Measurements from ENCODE around the gene CTBP2. TPM values are rescaled to one million over a fixed set of nuclear protein-coding genes. Genes with fewer than 3 reads are reported as not detected.

CTBP2 gene
- total RNA-seq, 4 donors from 2014 or later: 92.4 to 136 (median 125) TPM

DNA sequence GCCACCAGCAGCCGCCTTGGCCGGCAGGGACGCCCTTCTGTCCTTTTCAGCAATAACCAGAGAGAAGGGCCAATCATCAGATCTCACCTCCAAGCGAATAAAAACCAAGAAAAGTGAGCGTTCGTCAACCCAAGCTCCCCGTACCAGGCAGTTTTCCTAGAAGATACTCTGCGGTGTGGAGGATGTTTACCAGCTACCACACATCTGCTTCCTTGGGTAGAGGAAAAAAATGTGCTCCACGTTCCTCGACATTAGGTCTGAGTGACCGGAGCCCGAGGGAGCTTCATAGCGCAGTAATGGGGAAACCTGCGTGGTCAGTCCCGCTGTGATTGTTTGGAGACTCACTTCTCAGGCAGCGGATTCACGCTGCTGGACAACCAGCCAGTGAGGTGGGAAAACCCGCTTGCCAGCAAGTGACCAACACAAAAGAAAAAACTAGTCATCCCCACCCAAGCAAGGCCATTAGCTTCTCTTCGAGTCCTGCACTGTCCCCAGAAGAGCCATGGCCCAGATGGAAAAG lies 145.5 kb downstream of the CTBP2 start:
- intact Hi-C loops (cut with DNase I): no loop called here
- DNase-seq: peak; percentile 52 to 54
- no peaks in the 10 kb centered on the region for H3K27me3 ChIP-seq
- H3K4me1 ChIP-seq: peaks cover 53 to 70% of the 10 kb centered on the region in 2 donors
- no peak for TF ChIP-seq CTCF (IDR thresholded peaks at IDR 0.05)
- no peak for TF ChIP-seq POLR2A (IDR thresholded peaks at IDR 0.05)
- peak overlapping the region; percentile 70 to 84 (median 71) for H3K27ac ChIP-seq
- H3K9me3 ChIP-seq: no peaks in the 10 kb centered on the region
- 43 to 61% methylated on average over 16 to 19 of the region's 19 CpGs for WGBS, 2 donors
- no peak overlapping the region for H3K4me3 ChIP-seq (replicated peaks in 1 of 3)
- H3K36me3 ChIP-seq: no peaks in the 10 kb centered on the region

GRCh38 chr10:125014086-125014830 lies 146.1 kb downstream of the CTBP2 start:
- Histone ChIP-seq H3K9me3 (no peaks in the 10 kb centered on the region), H3K27me3 (no peaks in the 10 kb centered on the region), H3K4me3 (replicated peaks in 1 of 3) (no peak overlapping the region), H3K27ac (peak overlapping the region; percentile 70 to 84 (median 71)), H3K36me3 (no peaks in the 10 kb centered on the region), H3K4me1 (peaks cover 53 to 69% of the 10 kb centered on the region in 2 donors)
- intact Hi-C loops (cut with DNase I): no loop called here
- WGBS, 2 donors: 39 to 55% methylated on average over 17 to 20 of the region's 20 CpGs
- DNase-seq: peak; percentile 98
- TF ChIP-seq CTCF (IDR thresholded peaks at IDR 0.05) (no peak), POLR2A (IDR thresholded peaks at IDR 0.05) (no peak)

DNA sequence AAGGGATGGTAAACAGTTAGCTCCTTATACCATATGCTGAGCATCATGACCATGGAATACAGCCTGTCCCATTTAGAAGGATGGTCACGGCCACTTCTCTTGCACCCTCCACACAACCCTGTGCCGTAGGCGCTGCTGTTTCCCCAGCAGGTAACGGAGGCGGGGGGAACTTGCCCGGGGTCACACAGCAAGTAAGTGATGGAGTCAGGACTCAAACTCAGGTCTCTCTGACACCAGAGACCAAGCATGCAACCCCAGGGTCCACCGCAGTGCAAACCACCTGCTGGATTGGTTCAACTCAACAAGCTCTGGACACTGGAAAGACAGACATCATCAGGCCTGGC lies 146.9 kb downstream of the CTBP2 start:
- intact Hi-C loops (cut with DNase I): no loop called here
- H3K4me3 ChIP-seq (replicated peaks in 1 of 3): no peak overlapping the region
- DNase-seq: no peak
- no peaks in the 10 kb centered on the region for H3K36me3 ChIP-seq
- H3K27me3 ChIP-seq: no peaks in the 10 kb centered on the region
- WGBS, 2 donors: 93 to 100% methylated on average over 7 of the region's 7 CpGs
- H3K27ac ChIP-seq: peak overlapping the region in 1 of 3 donors; percentile 10
- TF ChIP-seq POLR2A (IDR thresholded peaks at IDR 0.05): no peak
- TF ChIP-seq CTCF (IDR thresholded peaks at IDR 0.05): no peak
- H3K9me3 ChIP-seq: no peaks in the 10 kb centered on the region
- peaks cover 53 to 62% of the 10 kb centered on the region in 2 donors for H3K4me1 ChIP-seq

- DNase-seq: no peak
- Histone ChIP-seq H3K4me3 (replicated peaks in 1 of 3) (no peak overlapping the region), H3K4me1 (peaks cover 50 to 57% of the 10 kb centered on the region in 2 donors)
These were observed 147.4 kb downstream of the CTBP2 start for GRCh38 chr10:125012851-125013528.

More at GRCh38 chr10:125012851-125013528, 147.4 kb downstream of the CTBP2 start:
- TF ChIP-seq CTCF (IDR thresholded peaks at IDR 0.05) (no peak), POLR2A (IDR thresholded peaks at IDR 0.05) (no peak)
- no peaks in the 10 kb centered on the region for H3K27me3 ChIP-seq
- intact Hi-C loops (cut with DNase I): no loop called here
- no peaks in the 10 kb centered on the region for H3K36me3 ChIP-seq
- H3K9me3 ChIP-seq: no peaks in the 10 kb centered on the region
- peak overlapping the region in 1 of 3 donors; percentile 20 for H3K27ac ChIP-seq
- 80 to 89% methylated on average over 13 to 15 of the region's 15 CpGs for WGBS, 2 donors

All from thyroid gland (tissue), 4 donors.